SJCRH30 (cell line): Measurements from ENCODE around the gene TESK1. TPM values are rescaled to one million over a fixed set of nuclear protein-coding genes. Genes with fewer than 3 reads are reported as not detected.
A peak's percentile ranks its signal among the peaks of the same experiment; 100 is the strongest.
"Not testable (repeated sequence)": the region's sequence is repeated elsewhere in the genome, so short reads cannot be mapped to it uniquely, and the experiment has no call there.

Experiments
- DNase-seq, 2 experiments: peaks; one replicate each; pipeline ENCODE4 v3.0.0-alpha.2; 2015 to 2020
- H3K27ac ChIP-seq: fragments of 250-450 bp; sonication (Bioruptor Pico); 2 replicates; pipeline ENCODE4 v1.5.1; 2020; ENCODE audit warnings: mild to moderate bottlenecking, moderate library complexity
- H3K27me3 ChIP-seq: fragments of 250-450 bp; sonication (Bioruptor Pico); 2 replicates; pipeline ENCODE4 v1.5.1; 2020; ENCODE audit warnings: mild to moderate bottlenecking, moderate library complexity
- H3K36me3 ChIP-seq: fragments of 250-450 bp; sonication (Bioruptor Pico); 2 replicates; pipeline ENCODE4 v1.5.1; 2020; ENCODE audit warnings: mild to moderate bottlenecking, moderate library complexity
- H3K4me1 ChIP-seq: fragments of 250-450 bp; sonication (Bioruptor Pico); 2 replicates; pipeline ENCODE4 v1.5.1; 2020; ENCODE audit warnings: mild to moderate bottlenecking, moderate library complexity
- H3K4me3 ChIP-seq: fragments of 250-450 bp; sonication (Bioruptor Pico); 2 replicates; pipeline ENCODE4 v1.5.1; 2020; ENCODE audit warnings: mild to moderate bottlenecking, moderate library complexity
- H3K9me3 ChIP-seq: fragments of 250-450 bp; sonication (Bioruptor Pico); replicated peaks from 2 replicates; pipeline ENCODE4 v1.5.1; 2020; ENCODE audit warnings: mild to moderate bottlenecking, moderate library complexity
- total RNA-seq: library from RNA; depleted of rRNA; stranded (reverse); fragments of >200 nt; shearing (Covaris generic); gene quantifications from 2 replicates; pipeline ENCODE4 v1.2.3, GENCODE V29; 2014

The TESK1 gene
- total RNA-seq, 1 experiment from 2014 or later, result 10.1 TPM

DNA sequence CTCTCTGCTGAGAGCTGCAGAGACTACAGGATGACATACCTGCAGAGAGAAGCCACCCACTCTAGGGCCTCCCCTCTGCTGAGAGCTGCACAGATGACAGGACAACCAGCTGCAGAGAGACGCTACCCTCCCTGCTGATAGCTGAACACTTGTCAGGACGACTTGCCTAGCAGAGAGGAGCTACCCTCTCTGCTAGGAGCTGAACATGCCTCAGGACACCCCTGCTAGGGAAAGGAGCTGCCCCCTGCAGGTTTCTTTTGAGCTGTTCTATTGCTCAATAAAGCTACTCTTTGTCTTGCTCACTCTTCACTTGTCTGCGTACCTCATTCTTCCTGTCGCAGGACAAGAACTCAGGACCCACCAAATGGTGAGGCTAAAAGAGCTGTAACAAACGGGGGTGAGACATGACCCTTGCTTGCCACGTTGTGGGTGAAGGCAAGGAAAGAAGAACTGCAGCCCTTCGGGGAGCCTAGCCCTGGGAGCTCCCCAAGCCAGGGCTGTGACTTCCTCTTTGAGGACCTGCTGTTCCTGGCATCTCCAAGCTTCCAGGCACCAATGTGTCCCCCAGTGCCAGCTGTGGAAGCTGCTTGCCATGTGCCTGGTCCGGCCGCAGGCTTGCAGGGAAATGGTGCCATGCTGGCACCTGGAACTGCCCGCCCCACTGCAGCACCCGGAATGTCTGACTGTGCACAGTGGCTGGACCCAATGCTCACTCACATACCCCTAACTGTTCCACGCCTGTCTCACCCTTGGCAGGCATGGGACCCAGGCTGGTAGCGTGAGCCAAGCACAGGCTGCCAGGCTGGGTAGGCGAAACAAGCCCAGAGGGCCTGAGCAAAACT, 5.1 kb upstream of the TESK1 start:
- no peak overlapping the region for H3K4me3 ChIP-seq
- H3K36me3 ChIP-seq, result no peaks in the 10 kb centered on the region
- H3K9me3 ChIP-seq, result no peaks in the 10 kb centered on the region
- no peak overlapping the region for H3K27ac ChIP-seq
- H3K4me1 ChIP-seq, result no peaks in the 10 kb centered on the region
- H3K27me3 ChIP-seq, result no peaks in the 10 kb centered on the region
- DNase-seq, result no peak

DNA sequence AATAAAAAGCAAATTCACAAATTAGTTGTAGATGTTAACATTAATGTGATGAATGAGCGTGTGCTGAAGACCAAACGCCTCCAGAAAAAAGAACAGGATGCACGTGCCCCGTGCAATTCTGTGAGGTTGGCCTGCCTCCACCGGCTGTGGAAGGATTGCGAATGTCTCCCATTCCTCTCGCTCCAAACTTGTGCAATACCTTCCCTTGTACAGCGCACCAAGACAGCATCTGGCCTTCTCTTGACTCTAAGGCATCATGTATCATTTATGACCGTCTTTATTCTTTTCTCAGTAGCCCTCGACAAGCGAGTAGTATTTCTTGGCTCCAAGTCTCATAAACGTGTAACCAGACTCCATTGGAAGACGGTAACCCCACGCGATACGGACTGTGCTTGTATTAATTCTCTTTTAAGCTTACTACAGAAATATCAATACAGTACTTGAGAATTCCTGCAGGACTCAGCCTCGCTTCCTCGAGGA, 1.5 kb upstream of the TESK1 start:
- DNase-seq, result peak in 1 of 2 experiments; percentile 21
- Histone ChIP-seq H3K36me3 (no peaks in the 10 kb centered on the region), H3K9me3 (no peaks in the 10 kb centered on the region), H3K27me3 (no peaks in the 10 kb centered on the region), H3K27ac (no peak overlapping the region), H3K4me3 (peak overlapping the region; percentile 51), H3K4me1 (0 out of 2 replicates have a peak, but pooled peaks cover 4% of the 10 kb centered on the region)

DNA sequence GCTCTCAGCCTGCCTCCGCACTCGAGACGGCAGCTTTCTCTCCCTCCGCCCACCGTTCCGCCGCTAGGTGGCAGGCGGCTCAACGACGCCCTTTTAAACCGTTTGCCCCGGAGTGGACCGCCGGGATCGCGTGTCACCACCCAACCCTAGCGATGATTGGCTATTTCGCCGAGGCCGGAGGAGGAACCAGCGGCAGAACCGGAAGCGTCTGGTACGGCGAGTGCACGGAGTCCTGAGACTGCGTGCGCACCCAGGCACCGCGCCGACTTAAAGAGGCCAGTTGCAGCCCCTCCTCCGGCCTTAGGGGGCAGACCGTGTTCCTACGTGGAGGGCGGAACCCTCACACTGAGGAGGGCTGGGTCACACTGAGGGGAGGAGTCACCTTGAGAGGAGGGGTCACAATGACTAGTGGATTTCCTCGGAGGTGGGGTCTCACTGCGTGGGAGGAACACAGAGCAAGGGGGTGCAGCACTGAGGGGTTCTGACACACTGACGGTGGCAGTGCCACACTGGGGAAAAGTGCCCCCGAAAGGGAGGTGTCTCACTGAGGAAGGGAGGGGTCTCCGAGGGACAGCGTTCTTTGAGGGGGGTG, 980 bp upstream of the TESK1 start:
- H3K4me1 ChIP-seq, result 0 out of 2 replicates have a peak, but pooled peaks cover 4% of the 10 kb centered on the region

DNA sequence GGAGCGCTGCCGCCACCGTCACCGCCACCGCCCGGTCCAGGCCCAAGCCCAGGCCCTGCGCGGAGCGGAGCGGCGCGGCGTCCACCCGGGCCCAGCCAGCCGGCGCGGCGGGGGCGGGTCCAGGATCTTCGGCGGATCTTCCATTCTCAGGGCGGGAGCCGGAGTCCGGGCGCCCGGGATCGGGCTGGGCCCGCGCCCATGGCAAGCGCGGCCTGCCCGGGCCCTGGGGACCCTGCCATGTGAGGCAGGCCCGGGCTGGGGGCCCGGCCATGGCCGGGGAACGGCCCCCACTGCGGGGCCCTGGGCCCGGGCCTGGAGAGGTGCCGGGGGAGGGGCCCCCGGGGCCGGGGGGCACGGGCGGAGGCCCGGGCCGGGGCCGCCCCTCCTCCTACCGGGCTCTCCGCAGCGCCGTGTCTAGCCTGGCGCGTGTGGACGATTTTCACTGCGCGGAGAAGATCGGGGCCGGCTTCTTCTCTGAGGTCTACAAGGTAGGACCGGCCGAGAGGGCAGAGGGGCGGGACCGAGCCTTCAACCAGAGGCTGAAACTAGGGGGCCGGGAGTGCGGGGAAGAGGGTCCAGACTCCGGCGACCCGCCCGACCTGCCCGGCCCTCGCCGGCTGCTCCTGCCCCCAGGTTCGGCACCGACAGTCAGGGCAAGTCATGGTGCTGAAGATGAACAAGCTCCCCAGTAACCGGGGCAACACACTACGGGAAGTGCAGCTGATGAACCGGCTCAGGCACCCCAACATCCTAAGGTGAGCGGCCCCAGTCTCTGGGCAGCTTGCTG, 482 bp downstream of the TESK1 start:
- no peaks in the 10 kb centered on the region for H3K27me3 ChIP-seq
- 0 out of 2 replicates have a peak, but pooled peaks cover 4% of the 10 kb centered on the region for H3K4me1 ChIP-seq

More for the DNA sequence above, 980 bp upstream of the TESK1 start:
- Histone ChIP-seq H3K27me3 (no peaks in the 10 kb centered on the region), H3K4me3 (peak overlapping the region; percentile 71), H3K9me3 (no peaks in the 10 kb centered on the region), H3K36me3 (no peaks in the 10 kb centered on the region), H3K27ac (no peak overlapping the region)
- DNase-seq, result peak; percentile 99

DNA sequence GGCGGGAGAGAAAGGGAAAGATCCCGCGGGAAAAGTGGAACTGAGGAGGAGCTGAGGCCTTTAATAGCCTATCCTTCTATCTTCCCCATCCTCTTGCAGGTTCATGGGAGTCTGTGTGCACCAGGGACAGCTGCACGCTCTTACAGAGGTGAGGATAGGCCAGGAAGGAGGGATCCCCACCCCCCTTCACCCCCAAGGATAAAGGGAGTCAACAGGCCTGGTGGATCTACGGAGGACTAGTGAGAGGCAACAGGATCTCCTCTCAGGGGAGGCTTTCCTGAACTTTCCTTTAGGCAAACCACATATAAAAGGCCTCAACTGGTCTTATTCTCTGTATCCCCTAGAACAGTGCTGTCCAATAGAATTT, 1.1 kb downstream of the TESK1 start:
- Histone ChIP-seq H3K27me3 (no peaks in the 10 kb centered on the region), H3K27ac (no peak overlapping the region), H3K4me1 (0 out of 2 replicates have a peak, but pooled peaks cover 4% of the 10 kb centered on the region), H3K9me3 (no peaks in the 10 kb centered on the region), H3K36me3 (no peaks in the 10 kb centered on the region), H3K4me3 (peak overlapping the region; percentile 71)
- peak; percentile 32 to 54 for DNase-seq

More for the DNA sequence above, 482 bp downstream of the TESK1 start:
- Histone ChIP-seq H3K27ac (no peak overlapping the region), H3K9me3 (no peaks in the 10 kb centered on the region), H3K36me3 (no peaks in the 10 kb centered on the region), H3K4me3 (peak overlapping the region; percentile 71)
- peak; percentile 22 to 25 for DNase-seq

DNA sequence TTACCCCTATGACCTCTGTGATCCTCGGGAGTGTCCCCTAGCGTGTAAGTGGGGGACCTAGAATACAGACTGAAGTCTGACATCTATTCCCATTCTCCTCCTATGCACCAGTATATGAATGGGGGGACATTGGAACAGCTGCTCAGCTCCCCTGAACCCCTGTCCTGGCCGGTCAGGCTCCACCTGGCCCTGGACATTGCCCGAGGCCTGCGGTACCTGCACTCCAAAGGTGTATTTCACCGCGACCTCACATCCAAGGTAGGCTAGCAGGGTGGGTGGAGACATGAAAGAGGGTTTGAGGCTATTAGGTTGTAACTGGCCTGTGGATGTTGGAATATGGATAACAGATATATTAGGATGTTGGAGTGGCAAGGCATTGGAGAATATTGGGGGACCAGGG, 1.7 kb downstream of the TESK1 start:
- Histone ChIP-seq H3K4me3 (no peak overlapping the region), H3K4me1 (0 out of 2 replicates have a peak, but pooled peaks cover 4% of the 10 kb centered on the region), H3K27ac (no peak overlapping the region), H3K9me3 (no peaks in the 10 kb centered on the region), H3K36me3 (no peaks in the 10 kb centered on the region), H3K27me3 (no peaks in the 10 kb centered on the region)
- no peak for DNase-seq

DNA sequence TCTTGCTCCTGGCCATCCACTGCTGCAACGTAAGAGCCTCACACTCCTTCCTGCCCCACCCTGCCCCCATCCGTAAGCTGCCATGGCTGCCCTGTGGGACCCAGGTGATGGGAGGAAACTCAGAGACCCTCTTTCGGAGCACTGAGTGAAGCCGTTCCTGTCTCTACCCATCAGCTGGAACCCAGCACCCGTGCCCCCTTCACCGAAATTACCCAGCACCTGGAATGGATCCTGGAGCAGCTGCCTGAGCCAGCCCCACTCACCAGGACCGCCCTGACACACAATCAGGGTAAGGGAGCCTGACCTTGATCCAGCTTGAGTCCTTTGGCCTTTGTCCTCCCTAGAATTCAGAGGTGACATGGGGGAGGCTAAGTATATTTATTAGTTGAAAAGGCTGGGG, 3.2 kb downstream of the TESK1 start:
- DNase-seq, result no peak
- Histone ChIP-seq H3K4me1 (0 out of 2 replicates have a peak, but pooled peaks cover 4% of the 10 kb centered on the region), H3K27me3 (no peaks in the 10 kb centered on the region), H3K4me3 (no peak overlapping the region), H3K9me3 (no peaks in the 10 kb centered on the region), H3K36me3 (no peaks in the 10 kb centered on the region), H3K27ac (no peak overlapping the region)

DNA sequence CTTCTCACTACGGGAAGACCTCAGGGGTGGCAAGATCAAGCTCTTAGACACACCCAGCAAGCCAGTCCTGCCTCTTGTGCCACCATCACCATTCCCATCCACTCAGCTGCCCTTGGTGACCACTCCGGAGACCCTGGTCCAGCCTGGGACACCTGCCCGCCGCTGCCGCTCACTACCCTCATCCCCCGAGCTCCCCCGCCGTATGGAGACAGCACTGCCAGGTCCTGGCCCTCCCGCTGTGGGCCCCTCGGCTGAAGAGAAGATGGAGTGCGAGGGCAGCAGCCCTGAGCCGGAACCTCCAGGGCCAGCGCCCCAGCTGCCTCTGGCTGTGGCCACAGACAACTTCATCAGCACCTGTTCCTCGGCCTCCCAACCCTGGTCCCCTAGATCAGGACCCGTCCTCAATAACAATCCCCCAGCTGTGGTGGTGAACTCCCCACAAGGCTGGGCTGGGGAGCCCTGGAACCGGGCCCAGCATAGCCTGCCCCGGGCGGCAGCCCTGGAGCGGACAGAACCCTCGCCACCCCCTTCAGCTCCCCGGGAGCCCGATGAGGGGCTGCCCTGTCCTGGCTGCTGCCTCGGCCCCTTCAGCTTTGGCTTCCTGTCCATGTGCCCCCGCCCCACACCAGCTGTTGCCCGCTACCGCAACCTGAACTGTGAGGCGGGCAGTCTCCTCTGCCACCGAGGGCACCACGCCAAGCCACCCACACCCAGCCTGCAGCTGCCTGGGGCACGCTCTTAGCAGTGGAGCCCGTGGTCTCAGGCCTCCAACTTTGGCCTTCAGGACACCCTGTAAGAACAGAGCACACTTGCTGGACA, 4.1 kb downstream of the TESK1 start:
- Histone ChIP-seq H3K27ac (peak overlapping the region; percentile 36), H3K4me3 (no peak overlapping the region), H3K4me1 (0 out of 2 replicates have a peak, but pooled peaks cover 4% of the 10 kb centered on the region), H3K36me3 (no peaks in the 10 kb centered on the region), H3K9me3 (no peaks in the 10 kb centered on the region), H3K27me3 (no peaks in the 10 kb centered on the region)
- peak; percentile 35 to 36 for DNase-seq

DNA sequence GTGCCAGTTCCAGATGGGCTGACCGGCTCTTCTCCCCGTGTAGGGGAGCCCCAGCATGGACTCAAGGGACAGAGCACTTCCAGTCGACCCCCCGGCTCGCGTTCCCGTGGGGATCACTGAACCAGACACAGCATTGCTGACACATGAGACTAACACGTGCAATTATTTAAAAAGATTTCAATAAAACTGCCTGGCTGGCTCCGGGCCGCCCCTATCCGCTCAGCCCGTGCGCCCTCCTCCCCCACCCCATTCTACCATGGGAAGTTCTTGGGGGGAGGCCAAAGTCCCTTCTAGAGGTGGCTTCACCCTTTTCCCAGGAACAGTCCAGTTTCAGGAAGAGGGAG, 4.7 kb downstream of the TESK1 start:
- no peaks in the 10 kb centered on the region for H3K27me3 ChIP-seq
- H3K4me3 ChIP-seq, result no peak overlapping the region
- H3K36me3 ChIP-seq, result no peaks in the 10 kb centered on the region
- no peak overlapping the region for H3K27ac ChIP-seq
- H3K9me3 ChIP-seq, result no peaks in the 10 kb centered on the region
- DNase-seq, result no peak
- 0 out of 2 replicates have a peak, but pooled peaks cover 4% of the 10 kb centered on the region for H3K4me1 ChIP-seq

DNA sequence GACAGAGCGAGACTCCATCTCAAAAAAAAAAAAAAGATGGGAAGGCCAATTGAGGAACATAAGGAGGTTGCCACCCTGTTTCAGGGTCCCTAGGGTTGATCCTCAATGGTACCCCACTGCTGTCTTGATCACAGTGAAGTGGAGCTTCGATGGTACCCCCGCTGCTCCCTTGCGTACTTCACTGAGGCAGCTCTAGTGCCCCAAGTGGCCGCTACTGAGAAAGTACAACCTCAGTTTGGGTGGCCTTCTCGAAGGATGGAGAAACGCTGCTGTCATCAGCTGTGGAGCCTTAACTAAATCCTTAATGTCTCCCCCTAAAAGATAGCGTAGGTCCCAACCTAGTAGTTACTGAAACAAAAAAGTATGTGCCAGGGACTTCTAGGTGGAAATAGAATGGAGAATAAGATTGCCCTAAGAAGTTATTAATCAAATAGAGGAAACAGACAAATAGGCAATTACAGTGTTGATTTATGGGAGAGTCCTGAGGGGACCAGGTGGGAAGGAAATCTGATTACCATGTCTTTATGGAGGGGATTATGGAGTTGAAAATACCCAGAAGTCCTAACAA, 6.3 kb downstream of the TESK1 start:
- Histone ChIP-seq H3K27me3 (no peaks in the 10 kb centered on the region), H3K27ac (no peak overlapping the region), H3K36me3 (no peaks in the 10 kb centered on the region), H3K9me3 (no peaks in the 10 kb centered on the region), H3K4me3 (no peak overlapping the region), H3K4me1 (0 out of 2 replicates have a peak, but pooled peaks cover 2% of the 10 kb centered on the region)
- DNase-seq, result peak in 1 of 2 experiments; percentile 46

DNA sequence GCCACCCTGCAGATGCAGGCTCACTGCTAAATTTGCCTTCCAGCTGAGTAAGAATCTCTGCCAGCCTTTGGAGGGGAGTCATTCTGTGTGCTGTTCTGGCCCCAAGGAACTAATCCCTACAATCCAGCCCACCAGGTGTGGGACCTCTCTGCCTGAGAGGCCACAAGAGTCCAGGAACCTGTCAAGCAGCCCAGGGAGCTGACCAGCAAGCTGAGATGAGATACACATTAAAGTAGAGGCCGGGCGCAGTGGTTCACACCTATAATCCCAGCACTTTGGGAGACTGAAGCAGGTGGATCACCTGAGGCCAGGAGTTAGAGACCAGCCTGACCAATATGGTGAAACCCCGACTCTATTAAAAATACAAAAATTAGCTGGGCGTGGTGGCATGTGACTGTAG, 7.0 kb downstream of the TESK1 start:
- not testable (repeated sequence) for H3K9me3 ChIP-seq, DNase-seq, H3K27ac ChIP-seq, H3K4me1 ChIP-seq, H3K27me3 ChIP-seq, H3K4me3 ChIP-seq, H3K36me3 ChIP-seq

DNA sequence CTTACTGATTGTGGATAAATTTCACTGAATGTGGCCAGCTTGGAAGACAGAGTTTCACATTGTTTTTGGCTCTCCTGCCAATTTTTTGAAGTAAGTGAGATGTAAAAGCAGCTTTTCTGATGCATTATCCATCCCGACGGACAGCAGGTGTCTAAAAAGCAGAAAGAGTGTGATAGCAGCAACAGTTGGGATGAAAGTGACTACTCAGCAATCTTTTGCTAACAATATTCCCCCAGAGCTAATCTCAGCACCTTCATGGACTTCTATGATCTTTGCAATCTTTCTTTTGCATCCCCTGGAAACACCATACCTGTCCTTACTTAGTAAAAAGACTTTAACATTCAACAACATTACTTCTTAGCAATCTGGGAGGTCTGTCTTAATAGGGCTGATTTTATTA, 7.8 kb downstream of the TESK1 start:
- H3K4me3 ChIP-seq, result no peak overlapping the region
- H3K27ac ChIP-seq, result no peak overlapping the region
- no peaks in the 10 kb centered on the region for H3K27me3 ChIP-seq
- no peaks in the 10 kb centered on the region for H3K4me1 ChIP-seq
- H3K36me3 ChIP-seq, result no peaks in the 10 kb centered on the region
- no peak for DNase-seq
- H3K9me3 ChIP-seq, result no peaks in the 10 kb centered on the region

DNA sequence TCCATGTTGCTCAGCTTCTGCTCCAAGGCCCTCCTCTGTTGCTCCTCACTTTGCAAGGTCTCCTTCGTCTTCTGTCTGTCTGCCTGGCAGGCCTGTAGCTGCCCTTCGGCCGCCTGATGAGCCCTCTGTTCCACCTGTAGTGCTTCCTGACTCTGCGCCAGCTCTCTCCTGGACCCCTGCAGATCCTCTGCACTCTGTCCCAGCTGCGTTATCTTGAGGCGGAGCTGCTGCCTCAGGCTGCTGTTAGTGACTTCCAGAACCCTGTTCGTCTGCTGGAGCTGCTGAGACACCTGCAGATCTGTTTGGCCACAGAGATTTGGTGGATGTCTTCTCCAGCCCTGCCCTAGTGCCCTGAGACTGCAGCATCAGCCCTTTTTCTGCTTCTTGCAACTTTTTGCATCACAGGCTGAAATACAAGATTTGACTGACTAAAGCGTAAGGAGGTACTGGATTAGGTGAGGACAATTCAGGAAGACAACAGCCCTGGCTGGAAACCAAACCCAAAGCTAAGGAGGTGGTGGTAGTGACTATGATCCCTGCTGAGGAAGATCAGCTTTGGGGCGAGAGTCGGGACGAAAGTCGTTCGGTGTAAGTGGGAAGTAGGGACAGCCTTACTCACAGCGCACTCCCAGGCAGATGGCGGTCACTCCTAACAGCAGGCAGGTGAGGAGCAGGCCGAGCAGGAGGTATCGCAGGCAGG, 11.1 kb downstream of the TESK1 start:
- Histone ChIP-seq H3K4me1 (peaks cover 4% of the 10 kb centered on the region; the same call in 1 of the 2 replicates), H3K36me3 (no peaks in the 10 kb centered on the region), H3K4me3 (no peak overlapping the region), H3K27me3 (no peaks in the 10 kb centered on the region), H3K27ac (no peak overlapping the region), H3K9me3 (no peaks in the 10 kb centered on the region)
- DNase-seq, result no peak
